ENCODE measurements around the gene H6PD.

The H6PD gene

DNA sequence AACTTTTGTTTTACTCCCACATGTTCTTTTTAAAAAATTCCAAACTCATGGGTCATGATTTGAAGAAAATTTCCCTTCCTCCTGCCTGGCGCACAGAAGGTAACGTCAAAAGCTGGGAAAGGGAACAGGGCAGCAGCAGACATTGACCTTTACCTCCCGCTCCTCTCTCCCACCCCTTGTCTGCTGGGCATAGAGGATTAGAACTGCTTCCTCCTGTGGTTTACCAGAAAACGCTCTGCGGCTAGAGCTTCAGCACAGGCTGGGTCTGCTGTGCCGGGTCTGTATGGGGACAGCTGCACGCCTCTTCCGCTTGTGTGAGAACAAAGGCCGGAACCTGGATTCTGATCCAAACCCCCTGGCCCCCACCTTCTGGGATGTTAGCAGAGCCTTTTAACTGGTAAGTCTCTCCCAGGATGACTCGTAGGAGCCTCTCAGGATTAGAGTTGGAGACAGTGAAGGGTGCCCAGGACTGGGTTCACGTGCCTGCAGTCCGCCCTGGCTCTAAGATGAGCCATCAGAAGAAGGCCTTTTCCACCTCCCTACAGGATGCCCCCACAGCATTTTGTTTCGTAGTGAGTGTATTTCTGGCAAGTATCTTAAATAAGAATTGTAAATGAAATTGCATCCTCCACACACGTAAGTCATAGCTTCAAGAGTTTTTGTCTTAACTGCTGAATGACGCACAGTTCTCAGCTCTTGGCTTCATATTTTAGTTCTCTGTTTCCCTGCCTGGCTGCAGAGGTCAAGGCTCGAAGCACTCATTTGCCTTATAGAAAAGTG is 5.2 kb downstream of the H6PD start:
- peak in 3 of 10 donors; percentile 26 to 90 (median 48) for DNase-seq
- intact Hi-C loops (cut with DNase I), result no loop called here

DNA sequence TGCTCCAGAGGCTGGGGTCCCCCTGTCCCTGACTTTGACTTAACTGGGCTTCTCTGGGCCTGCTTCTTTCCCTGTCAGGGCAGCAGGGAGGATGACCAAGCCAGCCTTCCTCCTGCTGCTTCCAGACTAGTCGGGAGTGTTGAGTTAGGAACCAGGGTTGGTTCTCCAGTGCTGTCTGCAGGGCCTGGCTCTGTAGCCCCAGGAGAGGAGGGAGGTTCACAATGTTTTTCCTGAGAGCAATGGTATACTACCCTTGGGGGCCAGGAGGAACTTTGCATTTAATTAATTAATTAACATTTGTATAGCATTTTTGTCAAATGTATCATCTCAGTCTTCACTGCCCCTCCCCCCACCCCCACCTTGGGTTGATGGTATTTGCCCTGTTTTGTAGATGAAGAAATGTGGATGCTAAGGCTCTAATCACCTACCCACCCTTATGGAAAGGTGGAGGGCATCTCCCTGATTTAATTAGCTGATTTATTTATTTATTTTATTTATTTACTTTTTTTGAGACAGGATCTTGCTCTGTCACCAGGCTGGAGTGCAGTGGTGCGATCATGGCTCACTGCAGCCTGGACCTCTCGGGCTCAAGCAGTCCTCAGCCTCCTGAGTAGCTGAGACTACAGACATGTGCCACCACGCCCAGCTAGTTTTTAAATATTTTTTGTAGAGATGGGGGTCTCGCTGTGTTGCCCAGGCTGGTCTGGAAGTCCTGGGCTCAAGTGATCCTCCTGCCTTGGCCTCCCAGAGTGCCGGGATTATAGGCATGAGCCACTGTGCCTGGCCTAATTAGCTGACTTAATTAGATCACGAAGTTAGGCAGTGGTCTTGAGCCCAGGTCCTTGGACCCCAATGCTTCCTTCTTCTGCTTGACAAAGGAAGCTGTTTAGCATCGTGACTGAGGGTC is 6.6 kb downstream of the H6PD start:
- intact Hi-C loops (cut with DNase I), result no loop called here
- DNase-seq, result peak in 1 of 10 donors; percentile 30

DNA sequence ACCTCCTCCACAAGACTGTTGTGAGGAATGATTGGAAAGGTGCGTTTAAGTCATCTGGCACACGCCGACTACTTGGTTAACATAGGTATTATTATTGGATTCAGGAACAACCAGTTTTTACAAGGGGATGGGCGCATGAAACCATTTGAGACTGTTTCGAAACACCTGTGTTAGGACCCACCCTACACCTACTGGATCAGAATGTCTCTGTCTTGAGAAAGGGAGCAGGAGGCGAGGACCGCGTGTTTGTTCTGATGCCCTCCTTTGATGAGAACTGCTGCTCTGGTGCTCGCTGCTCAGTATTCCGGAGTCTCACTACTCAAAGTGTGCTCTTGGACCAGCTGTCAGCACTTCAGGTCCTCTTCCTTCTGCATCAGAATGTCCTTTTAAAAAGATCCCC is 7.3 kb downstream of the H6PD start:
- intact Hi-C loops (cut with DNase I), result no loop called here
- DNase-seq, result peak in 1 of 10 donors; percentile 65

GRCh38 chr1:9242338-9242969 is 7.9 kb downstream of the H6PD start:
- DNase-seq, result peak; percentile 49 to 97 (median 71)
- intact Hi-C loops (cut with DNase I), result no loop called here

- peak in 1 of 10 donors; percentile 24 for DNase-seq
- intact Hi-C loops (cut with DNase I), result no loop called here
Measured at GRCh38 chr1:9243066-9243739, 8.6 kb downstream of the H6PD start.

DNA sequence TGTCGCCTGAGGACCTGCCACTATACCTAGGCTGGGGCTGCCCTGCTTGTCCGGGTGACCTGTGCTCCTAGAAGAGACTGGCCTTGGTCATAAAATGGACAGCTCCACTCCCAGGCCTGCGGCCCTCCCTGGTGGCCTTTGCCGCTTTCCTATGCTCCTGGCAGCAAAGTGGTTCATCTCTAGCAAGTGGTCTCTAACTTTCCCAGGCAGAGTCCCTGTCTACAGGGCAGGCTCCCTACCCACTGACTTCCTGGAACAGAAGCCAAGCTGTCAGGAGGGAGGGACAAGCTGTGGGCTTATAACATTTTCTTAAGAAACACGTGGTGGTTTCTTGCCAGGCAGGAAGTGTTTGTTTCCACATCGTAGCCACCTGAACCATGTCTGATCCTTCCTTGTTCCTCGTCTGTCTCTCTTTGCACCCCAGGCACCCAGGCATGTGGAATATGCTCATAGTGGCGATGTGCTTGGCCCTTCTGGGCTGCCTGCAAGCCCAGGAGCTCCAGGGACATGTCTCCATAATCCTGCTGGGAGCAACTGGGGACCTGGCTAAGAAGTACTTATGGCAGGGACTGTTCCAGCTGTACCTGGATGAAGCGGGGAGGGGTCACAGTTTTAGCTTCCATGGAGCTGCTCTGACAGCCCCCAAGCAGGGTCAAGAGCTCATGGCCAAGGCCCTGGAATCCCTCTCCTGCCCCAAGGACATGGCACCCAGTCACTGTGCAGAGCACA is 10.1 kb downstream of the H6PD start:
- intact Hi-C loops (cut with DNase I), result no loop called here

DNA sequence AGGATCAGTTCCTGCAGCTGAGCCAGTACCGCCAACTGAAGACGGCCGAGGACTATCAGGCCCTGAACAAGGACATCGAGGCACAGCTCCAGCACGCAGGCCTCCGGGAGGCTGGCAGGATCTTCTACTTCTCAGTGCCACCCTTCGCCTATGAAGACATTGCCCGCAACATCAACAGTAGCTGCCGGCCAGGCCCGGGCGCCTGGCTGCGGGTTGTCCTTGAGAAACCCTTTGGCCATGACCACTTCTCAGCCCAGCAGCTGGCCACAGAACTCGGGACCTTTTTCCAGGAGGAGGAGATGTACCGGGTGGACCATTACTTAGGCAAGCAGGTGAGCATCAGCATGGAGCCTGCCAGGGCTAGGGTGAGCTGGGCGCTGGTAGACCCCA is 10.7 kb downstream of the H6PD start:
- intact Hi-C loops (cut with DNase I), result no loop called here
- DNase-seq, result peak in 1 of 10 donors; percentile 77

More for the DNA sequence above, 10.1 kb downstream of the H6PD start:
- no peak for DNase-seq

DNA sequence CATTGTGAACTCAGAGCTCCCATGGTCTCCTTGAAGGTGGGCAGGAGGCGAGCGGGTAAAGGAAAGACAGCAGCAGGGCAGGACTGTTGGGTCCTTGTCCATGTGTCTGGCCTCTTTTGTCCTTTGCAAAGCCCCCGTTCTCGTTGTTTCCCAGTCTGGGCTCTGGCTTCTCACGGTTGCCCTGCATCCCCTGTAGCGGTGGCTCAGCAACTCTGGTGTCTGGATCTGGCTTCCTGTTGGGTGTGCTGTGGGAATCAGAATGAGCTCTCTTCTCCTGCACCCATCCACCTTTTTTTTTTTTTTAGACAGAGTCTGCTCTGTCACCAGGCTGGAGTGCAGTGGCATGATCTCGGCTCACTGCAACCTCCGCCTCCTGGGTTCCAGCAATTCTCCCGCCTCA is 11.1 kb downstream of the H6PD start:
- intact Hi-C loops (cut with DNase I), result no loop called here
- no peak for DNase-seq

GRCh38 chr1:9246215-9246614 is 11.6 kb downstream of the H6PD start:
- peak in 1 of 10 donors; percentile 29 for DNase-seq
- intact Hi-C loops (cut with DNase I), result no loop called here

GRCh38 chr1:9246841-9247785 is 12.5 kb downstream of the H6PD start:
- intact Hi-C loops (cut with DNase I), result no loop called here
- peak in 1 of 10 donors; percentile 63 for DNase-seq

DNA sequence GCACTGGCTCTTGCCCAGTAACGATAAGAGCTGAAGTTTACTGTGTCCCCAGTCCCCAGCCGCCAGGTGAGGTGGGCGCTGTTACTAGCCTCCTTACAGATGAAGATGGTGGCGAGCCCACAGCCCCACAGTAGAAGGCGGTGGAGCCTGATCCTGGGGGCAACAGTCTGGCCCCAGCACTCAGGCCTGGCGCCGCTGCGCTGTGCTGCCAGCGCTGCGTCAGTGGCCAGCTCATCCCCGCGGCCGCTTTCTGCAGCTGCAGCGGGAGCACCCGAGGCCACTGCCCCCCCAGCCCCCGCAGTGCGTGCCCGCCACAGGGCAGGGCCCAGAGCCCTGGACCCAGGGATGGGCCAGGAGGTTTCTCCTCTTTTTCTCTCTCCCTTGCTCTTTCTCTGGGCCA is 13.3 kb downstream of the H6PD start:
- DNase-seq, result peak in 7 of 10 donors; percentile 22 to 92 (median 71)
- intact Hi-C loops (cut with DNase I), result no loop called here

- peak in 1 of 10 donors; percentile 78 for DNase-seq
- intact Hi-C loops (cut with DNase I), result no loop called here
Measured at GRCh38 chr1:9248341-9249262, 14.0 kb downstream of the H6PD start.

GRCh38 chr1:9249263-9249533 is 14.6 kb downstream of the H6PD start:
- DNase-seq, result no peak
- intact Hi-C loops (cut with DNase I), result no loop called here

- intact Hi-C loops (cut with DNase I), result no loop called here
- peak in 4 of 10 donors; percentile 26 to 53 (median 44) for DNase-seq
Measured at GRCh38 chr1:9249534-9250410, 15.2 kb downstream of the H6PD start.

DNA sequence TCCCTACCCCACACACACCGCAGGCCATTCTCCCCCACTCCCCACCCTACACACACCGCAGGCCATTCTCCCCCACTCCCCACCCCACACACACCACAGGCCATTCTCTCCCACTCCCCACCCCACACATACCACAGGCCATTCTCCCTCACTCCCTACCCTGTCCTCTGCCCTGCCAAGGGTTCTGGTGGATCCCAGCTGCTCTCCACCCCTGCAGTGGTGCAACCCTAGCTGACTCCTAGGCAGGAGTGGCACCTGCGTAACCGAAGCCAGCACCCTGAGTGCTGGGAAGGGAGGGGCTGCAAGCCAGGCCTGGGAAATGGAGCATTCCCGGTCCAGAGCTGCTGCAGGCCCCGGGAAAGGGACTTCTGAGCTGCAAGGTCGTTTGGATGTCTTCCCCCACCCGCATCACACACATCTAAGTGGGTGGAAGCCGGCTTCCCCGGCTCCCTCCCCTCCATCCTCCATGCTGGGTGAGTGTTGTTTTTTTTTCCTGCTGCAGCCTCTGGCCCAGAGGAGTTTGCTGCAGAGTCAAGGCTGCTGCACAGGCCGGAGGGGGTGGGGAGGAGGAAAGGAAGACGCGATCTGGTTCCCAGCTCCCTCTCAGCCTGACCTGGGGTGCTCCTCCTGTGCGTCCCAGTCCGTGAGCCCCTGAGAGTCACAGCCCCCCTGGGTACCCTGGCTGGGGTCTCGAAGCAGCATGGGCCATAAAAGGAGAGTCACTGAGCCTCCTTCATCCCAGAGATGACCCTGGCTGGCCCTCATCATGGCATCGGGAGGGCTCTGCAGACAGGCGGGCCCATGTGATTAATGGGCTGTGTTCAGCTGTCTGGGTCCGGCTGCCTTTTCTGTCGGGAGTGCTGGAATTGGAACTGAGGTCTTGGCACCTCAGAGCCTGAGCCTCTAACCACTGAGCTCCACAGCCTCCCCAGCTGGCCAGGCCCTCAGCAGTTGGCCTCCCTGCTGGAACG is 16.1 kb downstream of the H6PD start:
- DNase-seq, result no peak
- intact Hi-C loops (cut with DNase I), result no loop called here

DNA sequence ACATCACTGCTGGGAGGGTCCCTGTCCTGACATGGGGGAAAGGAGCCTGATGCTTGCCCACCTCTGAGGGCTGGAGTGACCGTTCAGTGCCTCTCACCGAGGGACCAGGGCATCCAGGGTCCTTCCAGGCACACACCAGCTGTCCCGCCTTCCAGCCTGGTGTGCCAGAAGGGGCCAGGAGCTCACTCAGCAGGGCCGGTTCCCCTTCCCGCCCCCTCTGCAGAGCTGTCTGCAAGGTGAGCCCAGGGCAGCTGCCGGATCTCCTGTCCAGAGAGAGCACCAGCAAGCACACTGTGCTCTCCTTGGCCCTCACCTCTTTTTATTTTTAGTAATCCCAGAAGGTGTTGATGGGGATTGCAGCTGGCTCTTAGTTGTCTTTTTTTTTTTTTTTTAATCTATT is 16.9 kb downstream of the H6PD start:
- DNase-seq, result peak in 1 of 10 donors; percentile 74
- intact Hi-C loops (cut with DNase I), result no loop called here

Measured in posterior cingulate gyrus (tissue), 11 donors.